ENCODE data around the gene NEK4. TPM values are rescaled to one million over a fixed set of nuclear protein-coding genes. Genes with fewer than 3 reads are reported as not detected.

Gene NEK4
- total RNA-seq, 3 donors from 2014 or later = 16.0 to 36.9 (median 26.9) TPM

GRCh38 chr3:52788890-52789745 lies 18.4 kb upstream of the NEK4 start:
- H3K4me3 Mint-ChIP-seq = no peak overlapping the region
- no peak for ATAC-seq
- DNase-seq = no peak
- H3K27me3 Mint-ChIP-seq (ENCODE audit: low read depth) = no peaks in the 10 kb centered on the region
- H3K4me1 Mint-ChIP-seq (ENCODE audit: low read depth) = no peaks in the 10 kb centered on the region
- H3K9me3 Mint-ChIP-seq = no peaks in the 10 kb centered on the region
- no peaks in the 10 kb centered on the region for H3K36me3 Mint-ChIP-seq (ENCODE audit: insufficient read depth)

DNA sequence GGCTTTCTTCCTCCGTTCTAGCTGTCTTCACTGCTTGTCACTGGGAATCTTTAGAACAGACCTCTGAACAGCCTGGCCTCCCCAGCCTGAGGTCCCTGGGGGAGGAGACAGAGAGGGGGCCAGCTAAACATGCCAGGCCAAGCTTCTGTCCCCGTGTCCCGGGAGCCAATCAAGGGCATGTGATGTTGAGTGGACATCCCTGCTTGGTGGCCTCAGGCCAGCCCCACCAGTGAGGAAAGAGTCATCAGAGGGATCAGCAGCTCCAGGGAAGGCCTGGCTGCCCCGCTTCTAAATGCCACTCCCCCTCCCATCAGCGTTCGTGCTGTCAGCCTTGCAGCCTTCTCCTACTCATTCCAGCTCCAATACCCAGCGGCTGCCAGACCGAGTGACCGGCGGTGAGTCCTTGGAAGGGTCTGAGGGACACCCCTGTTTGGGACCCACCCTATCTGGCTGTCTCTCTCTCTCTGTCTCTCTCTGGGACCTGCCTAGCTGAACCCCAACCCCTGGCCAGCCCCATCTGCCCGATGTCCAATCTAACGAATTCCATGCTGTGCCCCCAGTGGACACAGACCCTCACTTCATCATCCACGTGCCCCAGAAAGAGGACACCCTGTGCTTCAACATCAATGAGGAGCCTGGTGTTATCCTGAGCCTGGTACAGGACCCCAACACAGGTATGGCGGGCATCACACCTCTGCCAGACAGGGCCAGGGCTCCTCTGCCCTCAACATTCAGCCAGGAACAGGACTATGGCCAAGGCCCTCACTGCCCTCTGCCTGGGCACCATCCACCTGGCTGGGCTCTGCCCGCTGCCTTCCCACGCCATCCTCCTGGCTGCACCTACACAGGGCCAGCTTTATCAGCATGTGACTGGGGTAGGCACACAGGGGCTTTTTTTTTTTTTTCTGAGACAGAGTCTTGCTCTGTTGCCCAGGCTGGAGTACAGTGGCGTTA lies 17.2 kb upstream of the NEK4 start:
- Mint-ChIP-seq H3K4me1 (ENCODE audit: low read depth) (no peaks in the 10 kb centered on the region), H3K36me3 (ENCODE audit: insufficient read depth) (no peaks in the 10 kb centered on the region), H3K4me3 (no peak overlapping the region), H3K27me3 (ENCODE audit: low read depth) (no peaks in the 10 kb centered on the region), H3K9me3 (no peaks in the 10 kb centered on the region)
- ATAC-seq (no peak), DNase-seq (no peak)

DNA sequence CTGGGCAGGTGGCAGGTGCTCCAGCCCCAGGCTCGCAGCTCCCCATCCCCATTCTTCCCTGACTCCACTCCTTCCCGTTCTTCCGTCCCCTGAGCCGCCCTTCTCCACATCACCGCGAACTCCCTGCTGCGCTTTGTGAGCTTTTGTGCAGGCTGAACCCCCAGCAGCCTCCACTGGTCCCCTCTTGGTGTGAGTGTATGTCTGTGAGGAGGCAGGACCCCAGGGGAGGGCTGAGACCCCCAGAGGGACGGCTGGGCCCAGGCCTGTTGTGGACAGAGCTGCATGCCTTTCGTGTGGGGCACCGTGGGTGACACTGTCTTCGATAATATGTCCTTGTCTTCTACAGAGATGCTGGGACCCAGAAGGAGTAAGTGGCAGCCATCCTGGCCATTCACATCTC lies 16.5 kb upstream of the NEK4 start:
- no peaks in the 10 kb centered on the region for H3K36me3 Mint-ChIP-seq (ENCODE audit: insufficient read depth)
- no peak overlapping the region for H3K4me3 Mint-ChIP-seq
- H3K9me3 Mint-ChIP-seq = no peaks in the 10 kb centered on the region
- no peaks in the 10 kb centered on the region for H3K4me1 Mint-ChIP-seq (ENCODE audit: low read depth)
- peaks cover 2% of the 10 kb centered on the region for H3K27me3 Mint-ChIP-seq (ENCODE audit: low read depth)
- DNase-seq (no peak), ATAC-seq (no peak)

GRCh38 chr3:52786330-52787215 lies 15.8 kb upstream of the NEK4 start:
- ATAC-seq = no peak
- H3K4me3 Mint-ChIP-seq = no peak overlapping the region
- H3K27me3 Mint-ChIP-seq (ENCODE audit: low read depth) = peaks cover 7% of the 10 kb centered on the region
- no peaks in the 10 kb centered on the region for H3K4me1 Mint-ChIP-seq (ENCODE audit: low read depth)
- no peaks in the 10 kb centered on the region for H3K9me3 Mint-ChIP-seq
- DNase-seq = no peak
- H3K36me3 Mint-ChIP-seq (ENCODE audit: insufficient read depth) = no peaks in the 10 kb centered on the region

DNA sequence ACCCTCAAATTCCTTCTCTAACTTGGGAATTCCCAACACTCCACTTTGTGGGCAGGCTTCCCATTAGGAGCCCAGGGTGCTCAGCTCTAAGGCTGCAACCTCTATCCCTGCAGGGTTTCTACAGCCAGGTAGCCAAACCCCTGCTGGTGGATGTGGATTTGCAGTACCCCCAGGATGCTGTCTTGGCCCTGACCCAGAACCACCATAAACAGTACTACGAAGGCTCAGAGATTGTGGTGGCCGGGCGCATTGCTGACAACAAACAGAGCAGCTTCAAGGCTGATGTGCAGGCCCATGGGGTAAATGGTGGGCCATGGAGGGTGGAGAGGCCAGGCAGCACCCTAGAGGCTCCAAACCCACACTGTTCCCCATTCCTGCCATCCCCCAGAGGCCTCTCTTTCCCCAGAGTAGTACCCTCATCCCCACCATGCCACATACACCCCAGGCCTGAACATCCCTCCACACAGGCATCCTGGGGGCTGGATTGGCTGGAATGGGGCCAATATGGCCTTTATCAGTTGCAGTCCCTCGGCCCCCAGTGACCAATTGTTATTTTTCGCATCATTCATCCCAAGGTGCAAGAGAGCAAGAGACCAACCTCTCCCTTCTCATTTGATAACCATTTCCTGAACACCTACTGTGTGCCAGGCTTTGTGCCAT lies 14.3 kb upstream of the NEK4 start:
- H3K9me3 Mint-ChIP-seq = no peaks in the 10 kb centered on the region
- H3K4me1 Mint-ChIP-seq (ENCODE audit: low read depth) = no peaks in the 10 kb centered on the region
- peaks cover 7% of the 10 kb centered on the region for H3K27me3 Mint-ChIP-seq (ENCODE audit: low read depth)
- ATAC-seq (no peak), DNase-seq (no peak)
- H3K36me3 Mint-ChIP-seq (ENCODE audit: insufficient read depth) = no peaks in the 10 kb centered on the region
- H3K4me3 Mint-ChIP-seq = no peak overlapping the region

DNA sequence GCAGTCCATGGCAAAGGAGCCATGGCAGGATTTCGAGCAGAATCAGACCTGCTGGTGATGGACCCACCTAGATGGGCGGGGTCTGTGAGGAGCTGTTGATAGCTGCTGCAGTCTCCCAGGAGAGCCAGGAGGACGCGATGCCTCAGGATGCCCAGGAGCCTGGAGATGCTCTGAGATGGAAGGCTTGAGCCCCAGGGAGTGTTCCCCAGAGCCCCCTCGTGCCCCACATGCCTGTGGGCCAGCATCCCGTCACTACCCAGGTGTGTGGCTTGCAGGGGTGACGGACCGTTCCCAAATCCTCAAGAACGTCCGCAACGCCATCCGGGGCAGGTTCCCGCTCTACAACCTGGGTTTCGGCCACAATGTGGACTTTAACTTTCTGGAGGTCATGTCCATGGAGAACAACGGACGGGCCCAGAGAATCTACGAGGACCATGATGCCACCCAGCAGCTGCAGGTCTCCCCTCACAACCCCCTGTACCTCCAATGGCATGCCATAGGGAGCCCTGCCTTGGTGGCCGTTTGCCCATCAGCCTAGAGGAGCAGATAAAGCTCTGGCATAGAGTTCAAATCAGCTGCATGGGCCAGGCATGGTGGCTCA lies 13.4 kb upstream of the NEK4 start:
- ATAC-seq (no peak), DNase-seq (no peak)
- Mint-ChIP-seq H3K4me1 (ENCODE audit: low read depth) (no peaks in the 10 kb centered on the region), H3K9me3 (no peaks in the 10 kb centered on the region), H3K36me3 (ENCODE audit: insufficient read depth) (no peaks in the 10 kb centered on the region), H3K27me3 (ENCODE audit: low read depth) (peaks cover 7% of the 10 kb centered on the region), H3K4me3 (no peak overlapping the region)

- Mint-ChIP-seq H3K9me3 (no peaks in the 10 kb centered on the region), H3K36me3 (ENCODE audit: insufficient read depth) (no peaks in the 10 kb centered on the region), H3K4me1 (ENCODE audit: low read depth) (no peaks in the 10 kb centered on the region), H3K27me3 (ENCODE audit: low read depth) (peaks cover 7% of the 10 kb centered on the region), H3K4me3 (no peak overlapping the region)
- DNase-seq (no peak), ATAC-seq (no peak)
Measured at GRCh38 chr3:52783211-52783555, 12.4 kb upstream of the NEK4 start.

GRCh38 chr3:52782412-52783210 lies 11.9 kb upstream of the NEK4 start:
- no peak for DNase-seq
- H3K27me3 Mint-ChIP-seq (ENCODE audit: low read depth) = peaks cover 7% of the 10 kb centered on the region

DNA sequence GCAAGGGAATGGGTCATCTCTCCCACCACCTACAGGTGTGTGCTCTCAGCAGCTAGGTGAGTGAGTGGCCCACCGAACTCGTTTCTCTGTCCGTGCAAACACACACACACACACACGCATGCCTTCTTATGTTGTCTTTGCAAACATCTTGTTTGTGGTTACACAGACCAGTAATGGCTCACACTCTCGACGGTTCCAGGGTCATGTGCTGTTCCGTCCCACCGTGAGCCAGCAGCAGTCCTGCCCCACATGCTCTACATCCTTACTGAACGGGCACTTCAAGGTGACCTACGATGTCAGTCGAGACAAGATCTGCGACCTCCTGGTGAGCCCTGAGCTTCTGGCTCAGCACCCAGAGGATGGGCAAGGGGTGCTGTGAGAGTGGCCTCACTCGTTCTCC lies 11.0 kb upstream of the NEK4 start:
- peaks cover 7% of the 10 kb centered on the region for H3K27me3 Mint-ChIP-seq (ENCODE audit: low read depth)
- DNase-seq (no peak), ATAC-seq (no peak)
- no peaks in the 10 kb centered on the region for H3K36me3 Mint-ChIP-seq (ENCODE audit: insufficient read depth)
- H3K9me3 Mint-ChIP-seq = no peaks in the 10 kb centered on the region
- no peak overlapping the region for H3K4me3 Mint-ChIP-seq
- no peaks in the 10 kb centered on the region for H3K4me1 Mint-ChIP-seq (ENCODE audit: low read depth)

More at GRCh38 chr3:52782412-52783210, 11.9 kb upstream of the NEK4 start:
- Mint-ChIP-seq H3K4me1 (ENCODE audit: low read depth) (no peaks in the 10 kb centered on the region), H3K4me3 (no peak overlapping the region), H3K36me3 (ENCODE audit: insufficient read depth) (no peaks in the 10 kb centered on the region), H3K9me3 (no peaks in the 10 kb centered on the region)
- no peak for ATAC-seq

GRCh38 chr3:52779837-52780585 lies 9.3 kb upstream of the NEK4 start:
- no peak for DNase-seq

DNA sequence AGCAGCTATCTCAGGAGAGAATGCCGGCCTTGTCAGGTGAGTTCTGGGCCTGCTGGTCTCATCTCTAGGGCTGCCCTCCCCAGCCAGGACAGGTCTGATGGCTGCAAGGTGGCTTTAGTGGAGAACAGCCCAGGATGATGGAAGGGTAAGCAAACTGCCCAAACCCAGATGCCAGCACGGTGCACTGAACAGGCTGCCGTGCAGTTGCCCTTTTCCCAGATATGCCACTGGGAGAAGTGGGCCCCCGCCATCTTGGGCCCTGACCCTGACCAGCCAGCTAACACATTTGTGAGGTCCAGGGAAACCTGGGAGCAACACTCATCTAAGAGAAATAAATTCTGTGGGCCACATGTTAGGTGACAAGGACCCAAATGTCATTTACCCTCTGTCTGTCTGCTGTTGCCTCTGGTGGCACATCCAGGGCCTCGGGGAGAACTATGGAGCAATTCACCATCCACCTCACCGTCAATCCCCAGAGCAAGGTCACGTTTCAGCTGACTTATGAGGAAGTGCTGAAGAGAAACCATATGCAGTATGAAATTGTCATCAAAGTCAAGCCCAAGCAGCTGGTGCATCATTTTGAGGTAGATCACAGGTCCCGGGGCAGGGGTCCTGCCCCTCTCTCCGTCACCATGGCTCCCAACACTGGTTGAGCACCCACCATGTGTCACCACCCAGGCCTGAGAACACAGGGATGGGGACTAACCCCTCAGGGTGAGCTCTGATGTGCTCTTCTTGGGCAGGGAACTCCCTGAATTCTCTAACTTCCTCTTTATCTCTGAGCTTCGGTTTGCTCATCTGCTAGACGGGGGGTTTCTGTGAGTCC lies 8.5 kb upstream of the NEK4 start:
- Mint-ChIP-seq H3K4me3 (no peak overlapping the region), H3K9me3 (no peaks in the 10 kb centered on the region), H3K36me3 (ENCODE audit: insufficient read depth) (no peaks in the 10 kb centered on the region), H3K4me1 (ENCODE audit: low read depth) (no peaks in the 10 kb centered on the region), H3K27me3 (ENCODE audit: low read depth) (peaks cover 7% of the 10 kb centered on the region)
- no peak for DNase-seq
- no peak for ATAC-seq

More at GRCh38 chr3:52779837-52780585, 9.3 kb upstream of the NEK4 start:
- H3K4me1 Mint-ChIP-seq (ENCODE audit: low read depth) = no peaks in the 10 kb centered on the region
- H3K36me3 Mint-ChIP-seq (ENCODE audit: insufficient read depth) = no peaks in the 10 kb centered on the region
- H3K4me3 Mint-ChIP-seq = no peak overlapping the region
- no peak for ATAC-seq
- peaks cover 7% of the 10 kb centered on the region for H3K27me3 Mint-ChIP-seq (ENCODE audit: low read depth)
- no peaks in the 10 kb centered on the region for H3K9me3 Mint-ChIP-seq
